Naive thymus-derived CD4-positive, alpha-beta T cell (primary cell): ENCODE measurements around the gene MRPL33. TPM values are rescaled to one million over a fixed set of nuclear protein-coding genes. Genes with fewer than 3 reads are reported as not detected.

ENCODE experiments used
- ATAC-seq: fragments of 150-1000 bp; cut with Tn5 transposase; 2 replicates; pipeline ENCODE4 v1.10.0; 2021; ENCODE audit warnings: mild to moderate bottlenecking, moderate library complexity
- CTCF ChIA-PET: fragments of 350-600 bp; sonication (Branson Sonifier 250); formaldehyde crosslinking; loops from one replicate; lab custom pipeline; 2021; ENCODE audit warnings: antibody characterized with exemption; lab: Charles Lee
- POLR2A ChIA-PET: fragments of 350-600 bp; sonication (Branson Sonifier 250); formaldehyde crosslinking; loops from one replicate; lab custom pipeline; 2021; ENCODE audit warnings: antibody characterized with exemption, inconsistent platforms; lab: Charles Lee
- DNase-seq, 9 donors: peaks; one replicate each; pipeline versions ENCODE4 v3.0.0 to v3.0.0-alpha.2; 2020 to 2022; ENCODE audit warnings: mixed read lengths in 1 of 9
- H3K27ac ChIP-seq: one replicate; pipeline ENCODE4 v1.7.0; 2013; ENCODE audit warnings: mild to moderate bottlenecking, low read depth, low read length, moderate library complexity
- H3K27me3 ChIP-seq, 2 donors: one replicate each; pipeline ENCODE4 v1.7.0; 2013; ENCODE audit warnings: low read length in 2 of 2, mild to moderate bottlenecking in 2 of 2, moderate library complexity in 2 of 2; ENCODE audit not compliant: control insufficient read depth in 2 of 2, insufficient read depth in 2 of 2
- H3K36me3 ChIP-seq, 3 experiments: 1 replicate in 2 of 3; 2 replicates in 1 of 3; pipeline ENCODE4 v1.7.0; 2013; ENCODE audit warnings: low read length in 3 of 3, mild to moderate bottlenecking in 3 of 3, moderate library complexity in 1 of 3; ENCODE audit not compliant: insufficient read depth in 3 of 3, control insufficient read depth in 2 of 3
- H3K4me1 ChIP-seq, 2 donors: one replicate each; pipeline ENCODE4 v1.7.0; 2013; ENCODE audit warnings: low read length in 2 of 2, mild to moderate bottlenecking in 2 of 2, moderate library complexity in 1 of 2; ENCODE audit not compliant: control insufficient read depth in 2 of 2, insufficient read depth in 2 of 2
- H3K4me3 ChIP-seq: 2 replicates; pipeline ENCODE4 v1.7.0; 2013; ENCODE audit warnings: mild to moderate bottlenecking, low read length
- H3K9me3 ChIP-seq, 3 experiments: 1 replicate in 2 of 3; 2 replicates in 1 of 3; pipeline ENCODE4 v1.7.0; 2013; ENCODE audit warnings: low read length in 3 of 3; ENCODE audit not compliant: control insufficient read depth in 2 of 3
- H3K27ac Mint-ChIP-seq, 9 donors: one replicate each; pipeline ENCODE4 v1.8.0; 2020 to 2022; ENCODE audit warnings: mixed read lengths in 9 of 9, mild to moderate bottlenecking in 8 of 9, moderate library complexity in 5 of 9, inconsistent platforms in 2 of 9
- H3K27me3 Mint-ChIP-seq, 5 donors: one replicate each; pipeline ENCODE4 v1.8.0; 2021 to 2022; ENCODE audit warnings: mixed read lengths in 5 of 5, mild to moderate bottlenecking in 1 of 5
- H3K36me3 Mint-ChIP-seq, 5 donors: one replicate each; pipeline ENCODE4 v1.8.0; 2020 to 2022; ENCODE audit warnings: mixed read lengths in 5 of 5, mild to moderate bottlenecking in 3 of 5, inconsistent platforms in 1 of 5
- H3K4me1 Mint-ChIP-seq, 7 donors: one replicate each; pipeline ENCODE4 v1.8.0; 2020 to 2022; ENCODE audit warnings: mixed read lengths in 7 of 7, mild to moderate bottlenecking in 3 of 7, inconsistent platforms in 1 of 7
- H3K4me3 Mint-ChIP-seq, 10 donors: one replicate each; pipeline ENCODE4 v1.8.0; 2020 to 2022; ENCODE audit warnings: mild to moderate bottlenecking in 10 of 10, mixed read lengths in 10 of 10, moderate library complexity in 6 of 10, inconsistent platforms in 2 of 10
- H3K9me3 Mint-ChIP-seq, 11 donors: one replicate each; pipeline ENCODE4 v1.8.0; 2020 to 2022; ENCODE audit warnings: mixed read lengths in 11 of 11, mild to moderate bottlenecking in 4 of 11, inconsistent platforms in 1 of 11, moderate library complexity in 1 of 11
- intact Hi-C, 2 donors: fragments of 100-400 bp; cut with micrococcal nuclease; formaldehyde crosslinking; loops; one replicate each; pipeline ENCODE4 v1.15.1; 2023
- polyA plus RNA-seq, 2 donors: library from polyadenylated mRNA; unstranded; fragments of 300-500 nt; fragmentation: Illumina TruSeq; gene quantifications; one replicate each; pipeline ENCODE4 v1.2.3, GENCODE V29; 2021
- total RNA-seq, 6 experiments: library from RNA in 5 of 6; stranded (reverse) in 5 of 6; gene quantifications; 1 replicate in 5 of 6; 2 replicates in 1 of 6; pipeline ENCODE4 v1.2.3 and lab custom pipeline; 2021 to 2026

Gene MRPL33
- total and polyA plus RNA-seq, 7 experiments from 2014 or later: 27.3 to 233 (median 38.8) TPM

- no peak overlapping the region for H3K4me3 Mint-ChIP-seq
- H3K27me3 ChIP-seq: no peaks in the 10 kb centered on the region
- H3K4me1 Mint-ChIP-seq: peaks cover 0 to 6% (median 0%) of the 10 kb centered on the region in 7 donors
- no peak overlapping the region for H3K27ac ChIP-seq
- H3K9me3 ChIP-seq: no peaks in the 10 kb centered on the region
- intact Hi-C loops: no loop called here
- no peaks in the 10 kb centered on the region for H3K36me3 ChIP-seq
- no peaks in the 10 kb centered on the region for H3K9me3 Mint-ChIP-seq
- DNase-seq (no peak), ATAC-seq (no peak)
- no peak overlapping the region for H3K27ac Mint-ChIP-seq
- H3K27me3 Mint-ChIP-seq: no peaks in the 10 kb centered on the region
- CTCF ChIA-PET: no interaction called here
- no peaks in the 10 kb centered on the region for H3K4me1 ChIP-seq
- POLR2A ChIA-PET: no interaction called here
- peaks cover 0 to 24% (median 5%) of the 10 kb centered on the region in 5 donors for H3K36me3 Mint-ChIP-seq
- no peak overlapping the region for H3K4me3 ChIP-seq
Measured at GRCh38 chr2:27800856-27801255, 29.3 kb downstream of the MRPL33 start.

DNA sequence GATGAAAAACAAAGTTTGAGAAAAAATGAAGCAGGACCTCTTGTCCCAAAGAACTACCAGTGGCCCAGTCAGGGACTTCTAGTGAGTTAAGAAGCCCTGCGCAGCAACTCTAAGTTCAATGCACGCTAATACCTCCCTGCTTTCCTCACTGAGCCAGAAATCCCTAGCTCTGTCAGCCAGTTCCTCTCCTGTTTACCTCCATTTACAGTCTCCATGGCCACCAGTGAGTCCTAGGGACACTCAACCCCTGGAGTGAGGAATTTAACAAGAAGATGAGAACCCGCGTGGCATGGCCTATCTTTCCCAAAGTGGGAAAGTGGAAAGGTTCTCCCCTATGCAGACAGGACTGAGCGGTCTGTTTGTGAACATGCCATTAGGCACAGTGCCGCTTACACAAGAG lies 31.0 kb downstream of the MRPL33 start:
- Histone ChIP-seq H3K4me3 (no peak overlapping the region), H3K36me3 (no peaks in the 10 kb centered on the region), H3K27ac (no peak overlapping the region), H3K4me1 (no peaks in the 10 kb centered on the region), H3K9me3 (no peaks in the 10 kb centered on the region), H3K27me3 (no peaks in the 10 kb centered on the region)
- Mint-ChIP-seq H3K36me3 (peaks cover 0 to 16% (median 5%) of the 10 kb centered on the region in 5 donors), H3K4me1 (peaks cover 0 to 4% (median 0%) of the 10 kb centered on the region in 7 donors), H3K9me3 (no peaks in the 10 kb centered on the region), H3K27ac (no peak overlapping the region), H3K27me3 (no peaks in the 10 kb centered on the region), H3K4me3 (no peak overlapping the region)
- intact Hi-C loops: no loop called here
- CTCF ChIA-PET: no interaction called here
- DNase-seq (no peak), ATAC-seq (no peak)
- POLR2A ChIA-PET: no interaction called here

DNA sequence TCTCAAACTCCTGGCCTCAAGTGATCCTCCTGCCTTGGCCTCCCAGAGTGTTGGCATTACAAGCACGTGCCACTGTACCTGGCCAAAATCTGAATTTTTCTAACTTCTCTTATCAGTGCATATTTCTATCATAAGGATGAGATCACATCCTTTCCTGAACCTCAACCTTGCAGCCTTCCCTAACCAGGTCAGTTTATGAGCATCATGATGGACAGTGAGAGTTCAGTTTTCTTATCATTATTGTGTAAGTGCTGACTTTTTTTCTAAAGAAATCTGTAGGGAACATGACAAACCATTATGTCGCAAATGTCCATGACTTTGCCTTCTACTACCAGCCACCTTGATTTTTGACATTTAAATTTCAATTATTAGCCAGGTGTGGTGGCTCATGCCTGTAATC lies 31.5 kb downstream of the MRPL33 start:
- no peaks in the 10 kb centered on the region for H3K4me1 ChIP-seq
- CTCF ChIA-PET: no interaction called here
- H3K27me3 ChIP-seq: no peaks in the 10 kb centered on the region
- H3K27ac Mint-ChIP-seq: no peak overlapping the region
- no peaks in the 10 kb centered on the region for H3K9me3 Mint-ChIP-seq
- no peaks in the 10 kb centered on the region for H3K36me3 ChIP-seq
- no peak overlapping the region for H3K4me3 Mint-ChIP-seq
- DNase-seq (no peak), ATAC-seq (peak; percentile 47)
- H3K9me3 ChIP-seq: no peaks in the 10 kb centered on the region
- no peaks in the 10 kb centered on the region for H3K27me3 Mint-ChIP-seq
- H3K27ac ChIP-seq: no peak overlapping the region
- H3K4me1 Mint-ChIP-seq: peaks cover 0 to 4% (median 0%) of the 10 kb centered on the region in 7 donors
- H3K36me3 Mint-ChIP-seq: peaks cover 0 to 13% (median 5%) of the 10 kb centered on the region in 5 donors
- POLR2A ChIA-PET: no interaction called here
- H3K4me3 ChIP-seq: no peak overlapping the region
- intact Hi-C loops: no loop called here

DNA sequence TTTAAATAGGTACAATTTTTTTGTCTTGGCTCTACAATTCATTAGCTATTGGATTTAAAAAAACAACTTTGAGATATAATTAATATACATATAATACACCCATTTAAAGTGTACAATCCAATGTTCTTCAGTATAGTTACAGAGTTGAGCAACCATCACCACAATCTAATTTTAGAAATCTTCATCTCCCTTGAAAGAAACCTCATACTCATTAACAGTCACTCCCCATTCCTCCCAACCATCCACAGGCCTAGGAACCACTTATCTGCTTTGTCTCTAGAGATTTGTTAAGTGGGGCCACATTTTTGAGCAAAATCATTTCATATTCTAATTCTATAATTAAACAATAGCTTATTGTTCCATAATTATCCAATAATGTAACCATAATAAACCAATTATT lies 32.6 kb downstream of the MRPL33 start:
- H3K4me3 ChIP-seq: no peak overlapping the region

GRCh38 chr2:27805180-27805579 lies 33.7 kb downstream of the MRPL33 start:
- no peaks in the 10 kb centered on the region for H3K36me3 ChIP-seq
- no peaks in the 10 kb centered on the region for H3K4me1 ChIP-seq
- no peak overlapping the region for H3K4me3 ChIP-seq
- ChIA-PET POLR2A (interaction anchor here (0.9 kb wide), 1 partner anchor 31 kb away, joined by 6 read pairs; no protein-coding TSS in a partner anchor), CTCF (interaction anchor here (0.7 kb wide), 1 partner anchor 648 kb away, joined by 4 read pairs; no protein-coding TSS in a partner anchor)
- Mint-ChIP-seq H3K4me1 (peaks cover 0 to 4% (median 0%) of the 10 kb centered on the region in 7 donors), H3K4me3 (no peak overlapping the region), H3K9me3 (no peaks in the 10 kb centered on the region), H3K36me3 (peaks cover 0 to 4% (median 3%) of the 10 kb centered on the region in 5 donors), H3K27me3 (no peaks in the 10 kb centered on the region), H3K27ac (no peak overlapping the region)
- H3K27me3 ChIP-seq: no peaks in the 10 kb centered on the region
- H3K27ac ChIP-seq: no peak overlapping the region
- intact Hi-C loops: no loop called here
- no peaks in the 10 kb centered on the region for H3K9me3 ChIP-seq
- DNase-seq: no peak
- ATAC-seq: no peak

More for the DNA sequence above, 32.6 kb downstream of the MRPL33 start:
- Histone ChIP-seq H3K27ac (no peak overlapping the region), H3K27me3 (no peaks in the 10 kb centered on the region), H3K9me3 (no peaks in the 10 kb centered on the region), H3K36me3 (no peaks in the 10 kb centered on the region), H3K4me1 (no peaks in the 10 kb centered on the region)
- no peaks in the 10 kb centered on the region for H3K4me1 Mint-ChIP-seq
- no peak overlapping the region for H3K4me3 Mint-ChIP-seq
- no peaks in the 10 kb centered on the region for H3K9me3 Mint-ChIP-seq
- no peak overlapping the region for H3K27ac Mint-ChIP-seq
- ATAC-seq: no peak
- ChIA-PET CTCF (no interaction called here), POLR2A (no interaction called here)
- H3K36me3 Mint-ChIP-seq: peaks cover 0 to 3% (median 3%) of the 10 kb centered on the region in 5 donors
- intact Hi-C loops: no loop called here
- H3K27me3 Mint-ChIP-seq: no peaks in the 10 kb centered on the region
- no peak for DNase-seq

DNA sequence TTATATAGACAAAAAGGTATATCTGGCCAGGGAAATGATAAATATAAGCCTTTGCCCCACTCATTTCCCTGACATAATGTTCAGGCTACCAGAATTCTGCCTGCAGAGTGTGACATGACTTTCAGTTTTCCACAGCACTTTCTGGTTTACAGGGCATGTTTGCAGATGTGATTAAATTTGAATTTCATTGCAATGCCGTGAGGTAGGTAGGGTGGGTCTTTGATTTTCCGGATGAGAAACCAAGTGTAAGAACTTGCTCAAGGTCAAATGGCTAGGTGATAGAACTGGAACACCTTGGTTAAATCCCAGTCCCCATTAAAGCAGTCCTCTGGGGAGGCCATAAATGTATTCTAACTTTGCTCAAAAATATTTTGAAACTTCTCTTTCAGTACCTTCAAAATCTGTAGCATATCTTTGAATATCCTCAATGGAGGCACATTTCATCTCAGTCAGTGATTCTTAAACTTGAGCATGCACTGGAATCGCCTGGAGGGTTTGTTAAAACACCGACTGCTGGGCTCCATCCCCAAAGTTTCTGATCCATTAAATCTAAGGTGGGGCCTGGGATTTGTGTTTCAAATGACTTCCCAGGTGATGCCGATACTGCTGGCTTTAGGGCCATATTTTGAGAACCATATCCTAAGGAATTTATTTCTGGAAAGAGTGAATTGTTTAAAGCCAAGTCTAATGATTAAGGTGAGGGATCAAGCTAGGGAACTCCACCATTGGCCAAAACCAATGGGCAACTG lies 35.0 kb downstream of the MRPL33 start:
- no peak for DNase-seq
- no peak overlapping the region for H3K27ac ChIP-seq

More for the DNA sequence above, 35.0 kb downstream of the MRPL33 start:
- Mint-ChIP-seq H3K4me3 (no peak overlapping the region), H3K9me3 (no peaks in the 10 kb centered on the region), H3K27ac (no peak overlapping the region), H3K27me3 (no peaks in the 10 kb centered on the region), H3K4me1 (peaks cover 0 to 7% (median 0%) of the 10 kb centered on the region in 7 donors), H3K36me3 (peaks cover 0 to 5% (median 0%) of the 10 kb centered on the region in 5 donors)
- no peaks in the 10 kb centered on the region for H3K9me3 ChIP-seq
- ATAC-seq: no peak
- H3K27me3 ChIP-seq: no peaks in the 10 kb centered on the region
- no peaks in the 10 kb centered on the region for H3K4me1 ChIP-seq
- ChIA-PET POLR2A (no interaction called here), CTCF (interaction anchor here (0.8 kb wide), 1 partner anchor 590 kb away, joined by 4 read pairs; no protein-coding TSS in a partner anchor)
- intact Hi-C loops: no loop called here
- H3K4me3 ChIP-seq: no peak overlapping the region
- no peaks in the 10 kb centered on the region for H3K36me3 ChIP-seq
